ENCODE data around the gene HDC. TPM values are rescaled to one million over a fixed set of nuclear protein-coding genes. Genes with fewer than 3 reads are reported as not detected.

The HDC gene
- total and polyA plus RNA-seq, 2 of the 13 experiments (the other 11 are each of a cell fraction or from before 2014, with no cell fraction given): not detected

DNA sequence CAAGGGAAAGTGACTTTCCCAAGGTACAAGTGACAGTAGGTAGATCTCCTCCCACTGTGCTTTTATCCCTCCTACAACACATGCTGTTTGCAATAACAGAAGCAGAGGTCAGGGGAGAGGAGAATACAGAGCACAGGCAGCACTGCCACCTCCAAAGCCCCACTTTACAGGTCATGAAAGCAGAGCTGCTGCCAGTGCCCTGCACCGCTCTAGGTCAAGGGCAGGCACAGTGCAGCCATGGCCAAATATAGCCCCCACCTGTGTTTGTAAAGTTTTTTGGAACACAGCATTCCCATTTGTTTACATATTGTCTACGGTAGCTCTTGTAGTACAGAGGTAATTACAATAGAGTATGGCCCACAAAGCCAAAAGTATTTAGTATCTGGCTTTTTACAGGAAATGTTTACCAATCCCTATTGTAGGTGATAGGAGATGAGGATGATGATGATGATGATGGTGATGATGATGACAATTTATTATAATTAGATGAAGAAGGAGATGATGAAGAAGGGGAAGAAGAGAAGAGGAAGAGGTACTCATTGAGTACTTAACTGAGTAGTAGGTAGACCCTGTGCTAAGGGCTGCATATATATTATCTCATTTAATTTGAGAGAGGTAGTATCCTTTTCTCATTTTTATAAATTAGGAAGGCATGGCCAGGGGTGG lies 20.4 kb downstream of the HDC start (continued):
- TF ChIP-seq RXRA (CRISPR knock-in tag; IDR thresholded peaks at IDR 0.05) (peak; percentile 21; the same call in 1 of the 2 replicates), PAX8 (CRISPR knock-in tag; IDR thresholded peaks at IDR 0.05; ENCODE audit: borderline replicate concordance) (no peak), FOXP1 (IDR thresholded peaks at IDR 0.05) (no peak), FOXP1 (CRISPR knock-in tag; IDR thresholded peaks at IDR 0.05) (peak; percentile 35; the same call in 1 of the 2 replicates), ZMAT3 (CRISPR knock-in tag; conservative IDR thresholded peaks at IDR 0.05) (no peak), ZNF232 (CRISPR knock-in tag; IDR thresholded peaks at IDR 0.05; ENCODE audit: borderline replicate concordance) (no peak), KDM4B (CRISPR knock-in tag; IDR thresholded peaks at IDR 0.05) (no peak), ELF3 (CRISPR knock-in tag; IDR thresholded peaks at IDR 0.05) (no peak), SMAD3 (CRISPR knock-in tag; IDR thresholded peaks at IDR 0.05) (no peak), PITX1 (CRISPR knock-in tag; IDR thresholded peaks at IDR 0.05) (0 out of 2 replicates have a peak, but pooled peaks have one; percentile 35), ZSCAN30 (CRISPR knock-in tag; IDR thresholded peaks at IDR 0.05) (no peak), ZNF775 (CRISPR knock-in tag; IDR thresholded peaks at IDR 0.05; ENCODE audit: borderline replicate concordance) (no peak), ONECUT2 (CRISPR knock-in tag; IDR thresholded peaks at IDR 0.05) (no peak), BCL6 (CRISPR knock-in tag; IDR thresholded peaks at IDR 0.05) (peak; percentile 51), POLR2AphosphoS5 (IDR thresholded peaks at IDR 0.05; ENCODE audit: low read depth, low read length) (no peak), ISL2 (CRISPR knock-in tag; IDR thresholded peaks at IDR 0.05) (no peak), PHF20 (CRISPR knock-in tag; IDR thresholded peaks at IDR 0.05) (no peak), MAFK (conservative IDR thresholded peaks at IDR 0.05 in 1 of 2, IDR thresholded peaks at IDR 0.05 in 1 of 2; ENCODE audit: low read length in 2 of 2) (no peak)
- TF ChIP-seq, protein P1, sequence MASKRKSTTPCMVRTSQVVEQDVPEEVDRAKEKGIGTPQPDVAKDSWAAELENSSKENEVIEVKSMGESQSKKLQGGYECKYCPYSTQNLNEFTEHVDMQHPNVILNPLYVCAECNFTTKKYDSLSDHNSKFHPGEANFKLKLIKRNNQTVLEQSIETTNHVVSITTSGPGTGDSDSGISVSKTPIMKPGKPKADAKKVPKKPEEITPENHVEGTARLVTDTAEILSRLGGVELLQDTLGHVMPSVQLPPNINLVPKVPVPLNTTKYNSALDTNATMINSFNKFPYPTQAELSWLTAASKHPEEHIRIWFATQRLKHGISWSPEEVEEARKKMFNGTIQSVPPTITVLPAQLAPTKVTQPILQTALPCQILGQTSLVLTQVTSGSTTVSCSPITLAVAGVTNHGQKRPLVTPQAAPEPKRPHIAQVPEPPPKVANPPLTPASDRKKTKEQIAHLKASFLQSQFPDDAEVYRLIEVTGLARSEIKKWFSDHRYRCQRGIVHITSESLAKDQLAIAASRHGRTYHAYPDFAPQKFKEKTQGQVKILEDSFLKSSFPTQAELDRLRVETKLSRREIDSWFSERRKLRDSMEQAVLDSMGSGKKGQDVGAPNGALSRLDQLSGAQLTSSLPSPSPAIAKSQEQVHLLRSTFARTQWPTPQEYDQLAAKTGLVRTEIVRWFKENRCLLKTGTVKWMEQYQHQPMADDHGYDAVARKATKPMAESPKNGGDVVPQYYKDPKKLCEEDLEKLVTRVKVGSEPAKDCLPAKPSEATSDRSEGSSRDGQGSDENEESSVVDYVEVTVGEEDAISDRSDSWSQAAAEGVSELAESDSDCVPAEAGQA (IDR thresholded peaks at IDR 0.05; ENCODE audit: low read depth): no peak
- TF ChIP-seq, protein P1 (CRISPR knock-in tag; IDR thresholded peaks at IDR 0.05; ENCODE audit: borderline replicate concordance): no peak
- TF ChIP-seq, protein P2, sequence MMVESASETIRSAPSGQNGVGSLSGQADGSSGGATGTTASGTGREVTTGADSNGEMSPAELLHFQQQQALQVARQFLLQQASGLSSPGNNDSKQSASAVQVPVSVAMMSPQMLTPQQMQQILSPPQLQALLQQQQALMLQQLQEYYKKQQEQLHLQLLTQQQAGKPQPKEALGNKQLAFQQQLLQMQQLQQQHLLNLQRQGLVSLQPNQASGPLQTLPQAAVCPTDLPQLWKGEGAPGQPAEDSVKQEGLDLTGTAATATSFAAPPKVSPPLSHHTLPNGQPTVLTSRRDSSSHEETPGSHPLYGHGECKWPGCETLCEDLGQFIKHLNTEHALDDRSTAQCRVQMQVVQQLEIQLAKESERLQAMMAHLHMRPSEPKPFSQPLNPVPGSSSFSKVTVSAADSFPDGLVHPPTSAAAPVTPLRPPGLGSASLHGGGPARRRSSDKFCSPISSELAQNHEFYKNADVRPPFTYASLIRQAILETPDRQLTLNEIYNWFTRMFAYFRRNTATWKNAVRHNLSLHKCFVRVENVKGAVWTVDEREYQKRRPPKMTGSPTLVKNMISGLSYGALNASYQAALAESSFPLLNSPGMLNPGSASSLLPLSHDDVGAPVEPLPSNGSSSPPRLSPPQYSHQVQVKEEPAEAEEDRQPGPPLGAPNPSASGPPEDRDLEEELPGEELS (CRISPR knock-in tag; IDR thresholded peaks at IDR 0.05): 0 out of 2 replicates have a peak, but pooled peaks have one; percentile 36
- TF ChIP-seq, protein P3, sequence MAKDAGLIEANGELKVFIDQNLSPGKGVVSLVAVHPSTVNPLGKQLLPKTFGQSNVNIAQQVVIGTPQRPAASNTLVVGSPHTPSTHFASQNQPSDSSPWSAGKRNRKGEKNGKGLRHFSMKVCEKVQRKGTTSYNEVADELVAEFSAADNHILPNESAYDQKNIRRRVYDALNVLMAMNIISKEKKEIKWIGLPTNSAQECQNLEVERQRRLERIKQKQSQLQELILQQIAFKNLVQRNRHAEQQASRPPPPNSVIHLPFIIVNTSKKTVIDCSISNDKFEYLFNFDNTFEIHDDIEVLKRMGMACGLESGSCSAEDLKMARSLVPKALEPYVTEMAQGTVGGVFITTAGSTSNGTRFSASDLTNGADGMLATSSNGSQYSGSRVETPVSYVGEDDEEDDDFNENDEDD (CRISPR knock-in tag; IDR thresholded peaks at IDR 0.05; ENCODE audit: borderline replicate concordance): no peak
